Colonic mucosa (tissue), 4 donors: Measurements from ENCODE around the gene POU2AF1. TPM values are rescaled to one million over a fixed set of nuclear protein-coding genes. Genes with fewer than 3 reads are reported as not detected.
"Not testable (repeated sequence)": the region's sequence is repeated elsewhere in the genome, so short reads cannot be mapped to it uniquely, and the experiment has no call there.

Source experiments
- DNase-seq: peaks from one replicate; pipeline ENCODE4 v3.0.0-alpha.2; 2020
- H3K27ac ChIP-seq: fragments of 200-600 bp; one replicate; pipeline ENCODE4 v1.8.0; 2021
- H3K27me3 ChIP-seq: fragments of 200-600 bp; one replicate; pipeline ENCODE4 v1.8.0; 2021
- H3K36me3 ChIP-seq: fragments of 200-600 bp; one replicate; pipeline ENCODE4 v1.8.0; 2021
- H3K4me1 ChIP-seq: fragments of 200-600 bp; one replicate; pipeline ENCODE4 v1.8.0; 2021; ENCODE audit warnings: mild to moderate bottlenecking
- H3K4me3 ChIP-seq: fragments of 200-600 bp; one replicate; pipeline ENCODE4 v1.8.0; 2021
- H3K9ac ChIP-seq, 2 donors: one replicate each; pipeline ENCODE4 v1.7.0; 2013; ENCODE audit warnings: control low read depth in 2 of 2, low read depth in 2 of 2, low read length in 2 of 2
- H3K9me3 ChIP-seq: fragments of 200-600 bp; one replicate; pipeline ENCODE4 v1.8.0; 2021
- intact Hi-C: fragments of 100-400 bp; cut with DNase I; formaldehyde crosslinking; loops from one replicate; pipeline ENCODE4 v1.14.1; 2022
- total RNA-seq, 2 donors: library from RNA; stranded (reverse); fragmentation: NEBNext Ultra II Directional in 1 of 2; extraction: Animal tissue kit (Norgen Biotek cat#: 25700) in 1 of 2; gene quantifications; one replicate each; pipeline ENCODE4 v1.2.1, GENCODE V29; 2021
- TF ChIP-seq, protein P1 (sequence below): fragments of 200-600 bp; IDR thresholded peaks from one replicate; pipeline ENCODE4 v1.8.0; 2022; ENCODE audit warnings: antibody characterized with exemption, mild to moderate bottlenecking
- donor health status: healthy.
- donor health status: DM: no; HTN: no; CAD: no.
- donor health status: DM: no; HTN: no; CAD: no.

The POU2AF1 gene
- total RNA-seq, 2 donors from 2014 or later: 3.1 to 3.7 TPM

- H3K27ac ChIP-seq: no peak overlapping the region
- H3K4me3 ChIP-seq: no peak overlapping the region
These were observed 24.1 kb upstream of the POU2AF1 start for GRCh38 chr11:111403051-111403726.

DNA sequence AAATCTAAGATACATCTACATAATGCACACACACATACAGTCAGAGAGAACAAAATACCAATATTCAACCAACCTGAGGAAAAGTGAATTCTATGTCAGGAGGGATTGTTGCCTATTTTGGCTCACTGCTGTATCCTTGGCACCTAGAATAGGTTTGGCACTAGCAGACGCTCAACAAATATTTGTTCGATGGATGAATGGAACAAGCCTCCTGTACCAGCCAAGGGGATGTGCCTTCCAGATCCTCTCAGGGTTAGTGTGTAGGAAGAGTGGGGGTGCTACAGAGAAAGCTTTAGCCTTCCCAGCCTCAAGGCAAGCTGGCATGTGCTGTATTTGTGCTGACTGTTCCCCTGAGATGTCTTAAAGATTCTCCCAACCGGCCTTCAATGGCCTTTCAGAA is 23.3 kb upstream of the POU2AF1 start:
- H3K27ac ChIP-seq: no peak overlapping the region
- no peaks in the 10 kb centered on the region for H3K9me3 ChIP-seq
- intact Hi-C loops: no loop called here
- H3K27me3 ChIP-seq: no peaks in the 10 kb centered on the region
- TF ChIP-seq, protein P1, sequence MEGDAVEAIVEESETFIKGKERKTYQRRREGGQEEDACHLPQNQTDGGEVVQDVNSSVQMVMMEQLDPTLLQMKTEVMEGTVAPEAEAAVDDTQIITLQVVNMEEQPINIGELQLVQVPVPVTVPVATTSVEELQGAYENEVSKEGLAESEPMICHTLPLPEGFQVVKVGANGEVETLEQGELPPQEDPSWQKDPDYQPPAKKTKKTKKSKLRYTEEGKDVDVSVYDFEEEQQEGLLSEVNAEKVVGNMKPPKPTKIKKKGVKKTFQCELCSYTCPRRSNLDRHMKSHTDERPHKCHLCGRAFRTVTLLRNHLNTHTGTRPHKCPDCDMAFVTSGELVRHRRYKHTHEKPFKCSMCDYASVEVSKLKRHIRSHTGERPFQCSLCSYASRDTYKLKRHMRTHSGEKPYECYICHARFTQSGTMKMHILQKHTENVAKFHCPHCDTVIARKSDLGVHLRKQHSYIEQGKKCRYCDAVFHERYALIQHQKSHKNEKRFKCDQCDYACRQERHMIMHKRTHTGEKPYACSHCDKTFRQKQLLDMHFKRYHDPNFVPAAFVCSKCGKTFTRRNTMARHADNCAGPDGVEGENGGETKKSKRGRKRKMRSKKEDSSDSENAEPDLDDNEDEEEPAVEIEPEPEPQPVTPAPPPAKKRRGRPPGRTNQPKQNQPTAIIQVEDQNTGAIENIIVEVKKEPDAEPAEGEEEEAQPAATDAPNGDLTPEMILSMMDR: no peak
- no peaks in the 10 kb centered on the region for H3K4me1 ChIP-seq
- H3K36me3 ChIP-seq: no peaks in the 10 kb centered on the region
- H3K9ac ChIP-seq: no peak overlapping the region
- no peak for DNase-seq
- H3K4me3 ChIP-seq: no peak overlapping the region

More at GRCh38 chr11:111403051-111403726, 24.1 kb upstream of the POU2AF1 start:
- Histone ChIP-seq H3K36me3 (no peaks in the 10 kb centered on the region), H3K4me1 (no peaks in the 10 kb centered on the region), H3K27me3 (no peaks in the 10 kb centered on the region), H3K9me3 (no peaks in the 10 kb centered on the region), H3K9ac (no peak overlapping the region)
- TF ChIP-seq, protein P1: no peak
- intact Hi-C loops: no loop called here
- DNase-seq: no peak

DNA sequence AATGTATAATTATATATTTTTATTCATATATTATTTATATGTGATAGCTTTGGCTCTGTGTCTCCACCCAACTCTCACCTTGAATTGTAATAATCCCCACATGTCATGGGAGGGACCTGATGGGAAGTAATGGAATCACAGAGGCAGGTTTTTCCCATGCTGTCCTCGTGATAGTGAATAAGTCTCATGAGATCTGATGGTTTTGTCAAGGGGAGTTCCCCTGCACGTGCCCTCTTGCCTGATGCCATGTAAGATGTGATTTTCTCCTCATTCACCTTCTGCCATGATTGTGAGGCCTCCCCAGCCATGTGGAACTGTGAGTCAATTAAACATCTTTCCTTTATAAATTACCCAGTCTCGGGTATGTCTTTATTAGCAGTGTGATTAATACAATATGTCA is 22.9 kb upstream of the POU2AF1 start:
- intact Hi-C loops, H3K9me3 ChIP-seq, H3K27ac ChIP-seq, H3K9ac ChIP-seq, H3K4me1 ChIP-seq, DNase-seq, H3K4me3 ChIP-seq, H3K27me3 ChIP-seq, H3K36me3 ChIP-seq: not testable (repeated sequence)

GRCh38 chr11:111400595-111400994 is 21.5 kb upstream of the POU2AF1 start:
- DNase-seq: no peak
- Histone ChIP-seq H3K36me3 (no peaks in the 10 kb centered on the region), H3K27ac (no peak overlapping the region), H3K9me3 (no peaks in the 10 kb centered on the region), H3K4me3 (no peak overlapping the region), H3K9ac (no peak overlapping the region), H3K4me1 (no peaks in the 10 kb centered on the region), H3K27me3 (no peaks in the 10 kb centered on the region)
- TF ChIP-seq, protein P1: no peak
- intact Hi-C loops: no loop called here

DNA sequence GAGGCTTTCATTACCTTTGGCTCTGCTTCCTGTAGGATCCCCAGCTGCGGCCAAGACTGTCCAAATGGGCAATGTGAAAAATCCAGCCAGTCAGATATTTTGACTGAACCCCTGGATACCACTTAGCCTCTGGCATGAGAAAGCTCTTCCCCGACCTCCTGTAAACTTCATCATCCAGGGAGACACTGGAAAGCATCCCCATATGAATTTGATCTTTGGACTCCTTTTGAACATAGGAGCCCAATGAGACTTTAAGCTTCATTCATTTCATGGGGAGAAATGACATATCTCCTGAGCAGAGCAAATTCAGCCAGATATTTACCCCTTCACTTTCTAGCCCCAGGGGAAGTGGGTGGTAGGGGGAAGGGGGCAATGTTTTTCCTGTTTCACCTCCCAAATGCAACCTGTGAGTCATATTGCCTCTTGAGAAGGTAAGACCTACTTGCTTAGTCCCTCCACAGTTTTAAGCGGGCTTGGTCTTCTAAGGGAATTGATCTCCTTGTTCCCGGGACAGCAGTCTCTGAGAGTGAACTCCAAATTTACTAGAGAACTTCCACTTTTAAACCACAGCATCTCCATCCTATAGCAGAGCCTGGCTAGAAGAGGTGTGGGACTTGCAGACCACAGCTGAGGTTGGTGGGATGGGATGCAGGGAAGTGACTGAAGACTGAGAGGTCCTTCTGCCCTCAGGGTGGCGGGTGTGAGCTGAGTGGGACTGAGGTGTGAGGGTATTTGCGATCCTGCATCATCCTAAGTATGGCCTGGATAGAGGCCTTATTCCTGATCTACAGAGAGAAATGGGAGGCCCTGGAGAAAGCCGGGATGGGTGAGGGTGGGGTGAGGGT is 20.3 kb upstream of the POU2AF1 start:
- H3K27ac ChIP-seq: no peak overlapping the region
- no peaks in the 10 kb centered on the region for H3K4me1 ChIP-seq
- no peaks in the 10 kb centered on the region for H3K9me3 ChIP-seq
- no peak overlapping the region for H3K4me3 ChIP-seq
- no peaks in the 10 kb centered on the region for H3K27me3 ChIP-seq
- H3K9ac ChIP-seq: no peak overlapping the region
- TF ChIP-seq, protein P1: no peak
- no peaks in the 10 kb centered on the region for H3K36me3 ChIP-seq
- intact Hi-C loops: no loop called here
- DNase-seq: no peak

DNA sequence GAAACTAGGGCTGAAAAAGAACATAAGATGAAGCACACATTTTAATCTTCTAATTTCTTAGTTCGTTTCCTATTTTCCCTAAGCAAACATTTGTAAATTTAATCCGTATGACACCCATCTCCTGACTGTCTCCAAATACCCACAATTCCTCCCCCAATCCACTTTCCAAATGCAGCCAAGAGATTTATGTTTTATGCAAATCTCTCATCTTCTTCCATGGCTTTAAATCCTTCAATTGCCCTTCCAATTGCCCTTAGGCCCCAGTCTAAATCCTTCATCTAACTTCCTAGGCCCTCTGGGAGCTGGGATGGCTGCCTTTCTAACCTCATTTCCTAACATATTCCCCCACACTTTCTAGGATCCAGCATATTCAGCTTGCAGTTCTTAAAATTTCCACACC is 18.0 kb upstream of the POU2AF1 start:
- intact Hi-C loops: no loop called here
- Histone ChIP-seq H3K4me3 (no peak overlapping the region), H3K4me1 (no peaks in the 10 kb centered on the region), H3K36me3 (no peaks in the 10 kb centered on the region), H3K27ac (no peak overlapping the region), H3K9me3 (no peaks in the 10 kb centered on the region), H3K27me3 (no peaks in the 10 kb centered on the region), H3K9ac (no peak overlapping the region)
- DNase-seq: no peak
- TF ChIP-seq, protein P1: no peak
